Astrocyte (in vitro differentiated cells and primary cell): ENCODE results near the gene FOXD1. TPM values are rescaled to one million over a fixed set of nuclear protein-coding genes. Genes with fewer than 3 reads are reported as not detected.

Source experiments
- DNase-seq: peaks from one replicate; pipeline ENCODE4 v3.0.0-alpha.2; 2010; ENCODE audit warnings: low read depth
- FAIRE-seq: peaks from 2 replicates; lab custom pipeline; 2011; peaks lifted over from hg19 to GRCh38; lab: Jason Lieb, UNC
- H2AFZ ChIP-seq: 2 replicates; pipeline ENCODE4 v1.6.0; 2012; ENCODE audit warnings: low read depth, low read length, inconsistent platforms
- H3K27ac ChIP-seq: 2 replicates; pipeline ENCODE4 v1.5.1; 2011; ENCODE audit warnings: low read depth, low read length, inconsistent platforms
- H3K27me3 ChIP-seq: 2 replicates; pipeline ENCODE4 v1.6.0; 2011; ENCODE audit warnings: low read length, inconsistent platforms; ENCODE audit not compliant: insufficient read depth
- H3K36me3 ChIP-seq: 2 replicates; pipeline ENCODE4 v1.5.1; 2011; ENCODE audit warnings: low read length, inconsistent platforms; ENCODE audit not compliant: insufficient read depth
- H3K4me1 ChIP-seq: 2 replicates; pipeline ENCODE4 v1.5.1; 2011; ENCODE audit warnings: low read length, inconsistent platforms; ENCODE audit not compliant: insufficient read depth
- H3K4me2 ChIP-seq: 2 replicates; pipeline ENCODE4 v1.6.0; 2012; ENCODE audit warnings: low read length, inconsistent platforms
- H3K4me3 ChIP-seq: 2 replicates; pipeline ENCODE4 v1.5.1; 2011; ENCODE audit warnings: low read depth, mild to moderate bottlenecking, low read length, inconsistent platforms; ENCODE audit not compliant: insufficient read depth
- H3K79me2 ChIP-seq: 2 replicates; pipeline ENCODE4 v1.6.0; 2012; ENCODE audit warnings: mild to moderate bottlenecking, low read length, inconsistent platforms; ENCODE audit not compliant: insufficient read depth
- H3K9ac ChIP-seq: 2 replicates; pipeline ENCODE4 v1.6.0; 2012; ENCODE audit warnings: mild to moderate bottlenecking, low read length, inconsistent platforms
- H3K9me3 ChIP-seq: 2 replicates; pipeline ENCODE4 v1.5.1; 2012; ENCODE audit warnings: low read depth, mild to moderate bottlenecking, low read length, inconsistent platforms; ENCODE audit not compliant: insufficient read depth
- H4K20me1 ChIP-seq: 2 replicates; pipeline ENCODE4 v1.6.0; 2012; ENCODE audit warnings: low read length, inconsistent platforms; ENCODE audit not compliant: insufficient read depth
- H3K27ac Mint-ChIP-seq: one replicate; pipeline ENCODE4 v1.8.0; 2021; ENCODE audit warnings: mild to moderate bottlenecking, mixed read lengths; ENCODE audit not compliant: unreplicated experiment
- H3K27me3 Mint-ChIP-seq: one replicate; pipeline ENCODE4 v1.8.0; 2021; ENCODE audit warnings: low read depth, mixed read lengths; ENCODE audit not compliant: unreplicated experiment
- H3K36me3 Mint-ChIP-seq: one replicate; pipeline ENCODE4 v1.8.0; 2021; ENCODE audit warnings: low read depth, mixed read lengths; ENCODE audit not compliant: unreplicated experiment
- H3K4me1 Mint-ChIP-seq: one replicate; pipeline ENCODE4 v1.8.0; 2021; ENCODE audit warnings: low read depth, mixed read lengths; ENCODE audit not compliant: unreplicated experiment
- H3K4me3 Mint-ChIP-seq: one replicate; pipeline ENCODE4 v1.8.0; 2021; ENCODE audit warnings: mild to moderate bottlenecking, moderate library complexity, mixed read lengths; ENCODE audit not compliant: unreplicated experiment
- H3K9me3 Mint-ChIP-seq: one replicate; pipeline ENCODE4 v1.8.0; 2021; ENCODE audit warnings: mild to moderate bottlenecking, mixed read lengths; ENCODE audit not compliant: unreplicated experiment
- CTCF ChIP-seq: IDR thresholded peaks from 2 replicates; pipeline ENCODE4 v1.5.1; 2011; ENCODE audit warnings: low read depth, mild to moderate bottlenecking, inconsistent platforms, low read length, moderate library complexity; ENCODE audit not compliant: insufficient read depth
- EZH2 ChIP-seq: IDR thresholded peaks from 2 replicates; pipeline ENCODE4 v1.6.1; 2012; ENCODE audit warnings: mild to moderate bottlenecking, low read length, inconsistent platforms; ENCODE audit not compliant: insufficient read depth
- total RNA-seq: library from RNA; stranded (reverse); gene quantifications from 2 replicates; pipeline ENCODE4 v1.2.1, GENCODE V29; 2021

The FOXD1 gene
- total RNA-seq, 1 donor from 2014 or later = 16.9 TPM

DNA sequence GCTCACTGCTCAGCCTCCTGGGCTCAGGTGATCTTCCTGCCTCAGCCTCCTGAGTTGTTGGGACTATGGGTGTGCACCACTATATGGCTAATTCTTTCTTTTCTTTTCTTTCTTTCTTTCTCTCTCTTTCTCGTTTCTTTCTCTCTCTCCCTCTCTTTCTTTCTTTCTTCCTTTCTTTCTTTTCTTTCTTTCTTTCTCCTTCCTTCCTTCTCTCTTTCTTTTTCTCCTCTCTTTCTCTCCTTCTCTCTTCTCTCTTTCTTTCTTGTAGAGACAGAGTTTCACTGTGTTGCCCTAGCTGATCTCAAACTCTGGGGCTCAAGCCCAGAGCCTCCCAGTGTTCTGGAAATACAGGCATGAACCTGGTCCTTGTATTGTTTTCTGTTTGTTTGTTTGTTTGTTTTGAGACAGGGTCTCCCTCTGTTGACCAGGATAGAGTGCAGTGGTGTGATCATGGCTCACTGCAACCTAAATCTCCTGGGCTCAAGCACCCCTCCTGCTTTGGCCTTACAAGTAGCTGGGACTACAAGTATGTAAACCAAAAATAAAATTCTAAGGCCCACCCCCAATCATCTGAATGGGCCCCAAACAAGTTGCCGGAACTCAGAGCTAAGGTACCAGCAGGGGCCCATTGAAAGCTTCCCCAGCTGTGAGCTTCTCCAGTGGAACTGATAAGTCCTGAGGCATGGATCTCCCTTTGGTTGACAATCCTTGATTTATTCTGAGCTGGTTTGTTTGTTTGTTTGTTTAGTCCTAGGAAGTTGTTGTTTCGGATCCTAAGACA is 37.7 kb upstream of the FOXD1 start:
- H3K4me3 Mint-ChIP-seq = no peak overlapping the region
- H3K4me3 ChIP-seq = no peak overlapping the region

GRCh38 chr5:73485715-73486114 is 37.1 kb upstream of the FOXD1 start:
- H3K27me3 ChIP-seq = no peaks in the 10 kb centered on the region
- Mint-ChIP-seq H3K36me3 (no peaks in the 10 kb centered on the region), H3K4me3 (no peak overlapping the region), H3K27me3 (peaks cover 8% of the 10 kb centered on the region), H3K9me3 (no peaks in the 10 kb centered on the region), H3K4me1 (peaks cover 3% of the 10 kb centered on the region), H3K27ac (peak overlapping the region; percentile 34)
- no peak overlapping the region for H3K9ac ChIP-seq
- FAIRE-seq (no peak), DNase-seq (peak; percentile 65)
- H4K20me1 ChIP-seq = no peaks in the 10 kb centered on the region
- H2AFZ ChIP-seq = no peak overlapping the region
- no peak overlapping the region for H3K4me2 ChIP-seq
- H3K4me3 ChIP-seq = no peak overlapping the region
- TF ChIP-seq EZH2 (no peak), CTCF (no peak)
- H3K4me1 ChIP-seq = no peaks in the 10 kb centered on the region
- no peaks in the 10 kb centered on the region for H3K79me2 ChIP-seq
- no peaks in the 10 kb centered on the region for H3K36me3 ChIP-seq
- no peak overlapping the region for H3K27ac ChIP-seq
- no peaks in the 10 kb centered on the region for H3K9me3 ChIP-seq

More for the DNA sequence above, 37.7 kb upstream of the FOXD1 start:
- TF ChIP-seq EZH2 (no peak), CTCF (no peak)
- Mint-ChIP-seq H3K27me3 (peaks cover 8% of the 10 kb centered on the region), H3K4me1 (peaks cover 3% of the 10 kb centered on the region), H3K9me3 (no peaks in the 10 kb centered on the region), H3K36me3 (no peaks in the 10 kb centered on the region), H3K27ac (no peak overlapping the region)
- Histone ChIP-seq H3K27me3 (no peaks in the 10 kb centered on the region), H3K4me2 (no peak overlapping the region), H3K36me3 (no peaks in the 10 kb centered on the region), H3K9me3 (no peaks in the 10 kb centered on the region), H3K4me1 (no peaks in the 10 kb centered on the region), H3K9ac (no peak overlapping the region), H3K79me2 (no peaks in the 10 kb centered on the region), H4K20me1 (no peaks in the 10 kb centered on the region), H2AFZ (no peak overlapping the region), H3K27ac (no peak overlapping the region)
- FAIRE-seq = no peak
- DNase-seq = no peak

GRCh38 chr5:73484511-73484910 is 35.9 kb upstream of the FOXD1 start:
- DNase-seq (no peak), FAIRE-seq (no peak)
- no peaks in the 10 kb centered on the region for H3K4me1 ChIP-seq
- no peaks in the 10 kb centered on the region for H3K9me3 ChIP-seq
- H3K36me3 Mint-ChIP-seq = no peaks in the 10 kb centered on the region
- no peak overlapping the region for H3K4me3 ChIP-seq
- H3K9ac ChIP-seq = no peak overlapping the region
- H3K27me3 Mint-ChIP-seq = peaks cover 8% of the 10 kb centered on the region
- H3K79me2 ChIP-seq = no peaks in the 10 kb centered on the region
- H3K27me3 ChIP-seq = no peaks in the 10 kb centered on the region
- no peaks in the 10 kb centered on the region for H4K20me1 ChIP-seq
- no peaks in the 10 kb centered on the region for H3K9me3 Mint-ChIP-seq
- H3K27ac Mint-ChIP-seq = no peak overlapping the region
- H3K4me2 ChIP-seq = no peak overlapping the region
- H3K4me3 Mint-ChIP-seq = no peak overlapping the region
- no peak overlapping the region for H3K27ac ChIP-seq
- TF ChIP-seq CTCF = no peak
- TF ChIP-seq EZH2 = no peak
- H2AFZ ChIP-seq = no peak overlapping the region
- peaks cover 3% of the 10 kb centered on the region for H3K4me1 Mint-ChIP-seq
- no peaks in the 10 kb centered on the region for H3K36me3 ChIP-seq
